PC-3 (cell line): ENCODE data around the gene GKN1. TPM values are rescaled to one million over a fixed set of nuclear protein-coding genes. Genes with fewer than 3 reads are reported as not detected.

Experiments used
- ATAC-seq: fragments of 200-7000 bp; cut with Tn5 transposase; 2 replicates; pipeline ENCODE4 v1.9.1; 2020; ENCODE audit warnings: mild to moderate bottlenecking, moderate library complexity
- BruUV-seq: library from RNA; stranded (reverse); fragments of 400-500 nt; replicated peaks from 2 replicates; lab custom pipeline; 2021; lab: Mats Ljungman, UMichigan
- CTCF ChIA-PET: fragments of 300-600 bp; sonication (Branson Sonifier 250); formaldehyde crosslinking; loops from one replicate; lab custom pipeline; 2022; ENCODE audit warnings: antibody characterized with exemption; lab: Charles Lee
- POLR2A ChIA-PET: fragments of 300-600 bp; sonication (Branson Sonifier 250); formaldehyde crosslinking; loops from one replicate; lab custom pipeline; 2022; ENCODE audit warnings: antibody characterized with exemption; ENCODE audit not compliant: unreplicated experiment; lab: Charles Lee
- DNase-seq: peaks from one replicate; pipeline ENCODE4 v3.0.0-alpha.2; 2015
- H2AFZ ChIP-seq: fragments of 300-600 bp; sonication (generic); 2 replicates; pipeline ENCODE4 v1.6.0; 2016; ENCODE audit warnings: antibody characterized with exemption, low read length
- H3F3A ChIP-seq: fragments of 300-600 bp; sonication (generic); one replicate; pipeline ENCODE4 v1.6.0; 2017; ENCODE audit warnings: antibody characterized with exemption, low read length, control low read depth, mild to moderate bottlenecking; ENCODE audit not compliant: unreplicated experiment
- H3K27ac ChIP-seq: fragments of 300-600 bp; sonication (generic); 2 replicates; pipeline ENCODE4 v1.5.1; 2016; ENCODE audit warnings: mild to moderate bottlenecking, low read length
- H3K27me3 ChIP-seq: fragments of 300-600 bp; sonication (generic); 2 replicates; pipeline ENCODE4 v1.6.1; 2016; ENCODE audit warnings: low read length, mixed read lengths
- H3K36me3 ChIP-seq: fragments of 300-600 bp; sonication (generic); 2 replicates; pipeline ENCODE4 v1.6.1; 2016; ENCODE audit warnings: low read depth, mixed run types, low read length, mixed read lengths
- H3K4me1 ChIP-seq: fragments of 300-600 bp; sonication (generic); 2 replicates; pipeline ENCODE4 v1.5.1; 2016; ENCODE audit warnings: low read length; ENCODE audit not compliant: insufficient read depth
- H3K4me2 ChIP-seq: fragments of 300-600 bp; sonication (generic); 2 replicates; pipeline ENCODE4 v1.6.0; 2016; ENCODE audit warnings: low read length
- H3K4me3 ChIP-seq: fragments of 300-600 bp; sonication (generic); 2 replicates; pipeline ENCODE4 v1.5.1; 2016; ENCODE audit warnings: mild to moderate bottlenecking, low read length, mixed read lengths
- H3K79me2 ChIP-seq: fragments of 300-600 bp; sonication (generic); 2 replicates; pipeline ENCODE4 v1.6.1; 2017; ENCODE audit warnings: low read length, mixed read lengths
- H3K9ac ChIP-seq: fragments of 300-600 bp; sonication (generic); 2 replicates; pipeline ENCODE4 v1.6.0; 2016; ENCODE audit warnings: mild to moderate bottlenecking, low read length
- H3K9me2 ChIP-seq: fragments of 300-600 bp; sonication (generic); replicated peaks from 2 replicates; pipeline ENCODE4 v1.6.1; 2016; ENCODE audit warnings: mixed run types, low read length, mixed read lengths
- H3K9me3 ChIP-seq: fragments of 300-600 bp; sonication (generic); 2 replicates; pipeline ENCODE4 v1.6.1; 2016; ENCODE audit warnings: low read length, mixed read lengths
- H4K20me1 ChIP-seq: fragments of 300-600 bp; sonication (generic); 2 replicates; pipeline ENCODE4 v1.6.1; 2016; ENCODE audit warnings: low read length, mixed read lengths
- CTCF ChIP-seq: fragments of 300-600 bp; sonication (generic); conservative IDR thresholded peaks from 2 replicates; pipeline ENCODE4 v1.5.1; 2017; ENCODE audit warnings: antibody characterized with exemption, low read depth, mild to moderate bottlenecking, low read length
- EZH2 ChIP-seq: fragments of 300-600 bp; sonication (generic); IDR thresholded peaks from one replicate; pipeline ENCODE4 v1.6.1; 2017; ENCODE audit warnings: antibody characterized with exemption, mild to moderate bottlenecking, low read length; ENCODE audit not compliant: unreplicated experiment
- EZH2phosphoT487 ChIP-seq: fragments of 300-600 bp; sonication (generic); IDR thresholded peaks from 2 replicates; pipeline ENCODE4 v1.6.1; 2018; ENCODE audit warnings: mild to moderate bottlenecking, antibody characterized with exemption, low read length, borderline replicate concordance
- intact Hi-C: fragments of 100-400 bp; cut with micrococcal nuclease; formaldehyde crosslinking; loops from 2 replicates; pipeline ENCODE4 v1.9.0; 2023
- total RNA-seq: library from RNA; depleted of rRNA; stranded (reverse); fragments of >200 nt; gene quantifications from 2 replicates; pipeline ENCODE4 v1.2.3, GENCODE V29; 2014

Gene GKN1
- total RNA-seq, 1 experiment from 2014 or later, result not detected

- Histone ChIP-seq H4K20me1 (no peaks in the 10 kb centered on the region), H3K27ac (no peak overlapping the region), H3F3A (no peaks in the 10 kb centered on the region), H3K27me3 (no peaks in the 10 kb centered on the region), H3K9me2 (no peaks in the 10 kb centered on the region), H3K79me2 (no peaks in the 10 kb centered on the region), H2AFZ (no peak overlapping the region), H3K4me3 (no peak overlapping the region), H3K9ac (no peak overlapping the region), H3K4me1 (peaks cover 18% of the 10 kb centered on the region; the same call in 1 of the 2 replicates), H3K4me2 (no peak overlapping the region), H3K36me3 (no peaks in the 10 kb centered on the region), H3K9me3 (no peaks in the 10 kb centered on the region)
- TF ChIP-seq EZH2phosphoT487 (no peak), EZH2 (no peak), CTCF (no peak)
- BruUV-seq, result no TSS peak
- ATAC-seq (no peak), DNase-seq (no peak)
- ChIA-PET CTCF (no interaction called here), POLR2A (no interaction called here)
- intact Hi-C loops, result no loop called here
Measured at GRCh38 chr2:68938938-68939337, 35.5 kb upstream of the GKN1 start.

DNA sequence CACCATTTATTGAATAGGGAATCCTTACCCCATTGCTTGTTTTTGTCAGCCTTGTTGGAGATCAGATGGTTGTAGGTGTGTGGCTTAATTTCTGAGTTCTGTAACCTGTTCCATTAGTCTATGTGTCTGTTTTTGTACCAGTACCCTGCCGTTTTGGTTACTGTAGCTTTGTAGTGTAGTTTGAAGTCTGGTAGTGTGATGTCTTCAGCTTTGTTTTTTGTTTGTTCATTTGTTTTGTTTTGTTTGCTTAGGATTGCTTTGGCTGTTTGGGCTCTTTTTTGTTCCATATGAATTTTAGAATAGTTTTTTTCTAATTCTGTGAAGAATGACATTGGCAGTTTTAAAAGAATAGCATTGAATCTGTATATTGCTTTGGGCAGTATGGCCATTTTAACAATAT is 34.5 kb upstream of the GKN1 start:
- Histone ChIP-seq H3K36me3 (no peaks in the 10 kb centered on the region), H3K27ac (no peak overlapping the region), H3K4me1 (peaks cover 19% of the 10 kb centered on the region; the same call in 1 of the 2 replicates), H3K4me3 (no peak overlapping the region), H3K9me3 (no peaks in the 10 kb centered on the region), H3F3A (no peaks in the 10 kb centered on the region), H3K9ac (no peak overlapping the region), H3K9me2 (no peaks in the 10 kb centered on the region), H3K4me2 (no peak overlapping the region), H3K27me3 (no peaks in the 10 kb centered on the region), H3K79me2 (no peaks in the 10 kb centered on the region), H2AFZ (no peak overlapping the region), H4K20me1 (no peaks in the 10 kb centered on the region)
- no peak for ATAC-seq
- intact Hi-C loops, result no loop called here
- no peak for DNase-seq
- ChIA-PET CTCF (no interaction called here), POLR2A (no interaction called here)
- BruUV-seq, result no TSS peak
- TF ChIP-seq CTCF (no peak), EZH2phosphoT487 (no peak), EZH2 (no peak)

DNA sequence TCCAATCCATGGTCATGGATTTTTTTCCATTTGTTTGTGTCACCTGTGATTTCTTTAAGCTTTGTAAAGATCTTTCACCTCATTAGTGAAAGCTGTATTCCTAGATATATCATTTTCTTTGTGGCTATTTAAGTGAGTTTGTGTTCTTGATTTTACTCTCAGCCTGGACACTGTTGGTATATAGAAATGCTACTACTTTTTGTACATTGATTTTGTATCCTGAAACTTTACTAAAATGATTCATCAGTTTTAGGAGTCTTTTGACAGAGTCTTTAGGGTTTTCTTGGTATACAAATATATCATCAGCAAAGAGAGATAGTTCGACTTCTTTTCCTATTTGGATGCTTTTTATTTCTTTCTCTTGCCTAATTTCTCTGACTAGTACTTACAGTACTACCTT is 34.1 kb upstream of the GKN1 start:
- H2AFZ ChIP-seq, result no peak overlapping the region
- no peaks in the 10 kb centered on the region for H3K36me3 ChIP-seq
- no peak overlapping the region for H3K4me3 ChIP-seq
- TF ChIP-seq EZH2phosphoT487 (no peak), CTCF (no peak), EZH2 (no peak)
- H4K20me1 ChIP-seq, result no peaks in the 10 kb centered on the region
- H3K27me3 ChIP-seq, result no peaks in the 10 kb centered on the region
- intact Hi-C loops, result no loop called here
- no peaks in the 10 kb centered on the region for H3K9me2 ChIP-seq
- no TSS peak for BruUV-seq
- no peak overlapping the region for H3K4me2 ChIP-seq
- no peaks in the 10 kb centered on the region for H3K79me2 ChIP-seq
- ATAC-seq, result no peak
- H3K4me1 ChIP-seq, result peaks cover 19% of the 10 kb centered on the region; the same call in 1 of the 2 replicates
- no peaks in the 10 kb centered on the region for H3F3A ChIP-seq
- ChIA-PET CTCF (interaction anchor here (0.5 kb wide), 1 partner anchor 73 kb away, joined by 5 read pairs; the partner anchor contains the start of gene ANTXR1), POLR2A (no interaction called here)
- no peaks in the 10 kb centered on the region for H3K9me3 ChIP-seq
- H3K9ac ChIP-seq, result no peak overlapping the region
- no peak overlapping the region for H3K27ac ChIP-seq
- no peak for DNase-seq
